Activated naive CD4-positive, alpha-beta T cell treated with Interleukin-2 at 50 U/mL for 16 hours (primary cell): ENCODE data around the gene CCDC171.
"Not testable (repeated sequence)": the region's sequence is repeated elsewhere in the genome, so short reads cannot be mapped to it uniquely, and the experiment has no call there.

Experiments
- DNase-seq: peaks from one replicate; pipeline ENCODE4 v3.0.0-alpha.2; 2020

Gene CCDC171

DNA sequence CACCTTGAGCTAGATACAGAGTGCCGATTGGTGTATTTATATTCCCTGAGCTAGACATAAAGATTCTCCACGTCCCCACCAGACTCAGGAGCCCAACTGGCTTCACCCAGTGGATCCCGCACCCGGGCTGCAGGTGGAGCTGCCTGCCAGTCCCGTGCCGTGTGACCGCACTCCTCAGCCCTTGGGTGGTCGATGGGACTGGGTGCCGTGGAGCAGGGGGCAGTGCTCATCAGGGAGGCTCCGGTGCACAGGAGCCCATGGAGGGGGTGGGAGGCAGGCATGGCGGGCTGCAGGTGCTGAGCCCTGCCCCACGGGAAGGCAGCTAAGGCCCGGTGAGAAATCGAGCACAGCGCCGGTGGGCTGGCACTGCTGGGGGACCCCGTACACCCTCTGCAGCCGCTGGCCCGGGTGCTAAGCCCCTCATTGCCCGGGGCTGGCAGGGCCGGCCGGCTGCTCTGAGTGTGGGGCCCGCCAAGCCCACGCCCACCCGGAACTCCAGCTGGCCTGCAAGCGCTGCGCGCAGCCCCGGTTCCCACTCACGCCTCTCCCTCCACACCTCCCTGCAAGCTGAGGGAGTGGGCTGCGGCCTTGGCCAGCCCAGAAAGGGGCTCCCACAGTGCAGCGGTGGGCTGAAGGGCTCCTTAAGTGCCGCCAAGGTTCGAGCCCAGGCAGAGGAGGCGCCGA is 147.2 kb downstream of the CCDC171 start:
- DNase-seq, result not testable (repeated sequence)

- DNase-seq, result no peak
Observed at GRCh38 chr9:15707000-15707399, 154.2 kb downstream of the CCDC171 start.

- no peak for DNase-seq
Observed at GRCh38 chr9:15711531-15711930, 158.7 kb downstream of the CCDC171 start.

GRCh38 chr9:15711931-15712330 is 159.1 kb downstream of the CCDC171 start:
- no peak for DNase-seq

GRCh38 chr9:15714746-15715145 is 161.9 kb downstream of the CCDC171 start:
- DNase-seq, result no peak

DNA sequence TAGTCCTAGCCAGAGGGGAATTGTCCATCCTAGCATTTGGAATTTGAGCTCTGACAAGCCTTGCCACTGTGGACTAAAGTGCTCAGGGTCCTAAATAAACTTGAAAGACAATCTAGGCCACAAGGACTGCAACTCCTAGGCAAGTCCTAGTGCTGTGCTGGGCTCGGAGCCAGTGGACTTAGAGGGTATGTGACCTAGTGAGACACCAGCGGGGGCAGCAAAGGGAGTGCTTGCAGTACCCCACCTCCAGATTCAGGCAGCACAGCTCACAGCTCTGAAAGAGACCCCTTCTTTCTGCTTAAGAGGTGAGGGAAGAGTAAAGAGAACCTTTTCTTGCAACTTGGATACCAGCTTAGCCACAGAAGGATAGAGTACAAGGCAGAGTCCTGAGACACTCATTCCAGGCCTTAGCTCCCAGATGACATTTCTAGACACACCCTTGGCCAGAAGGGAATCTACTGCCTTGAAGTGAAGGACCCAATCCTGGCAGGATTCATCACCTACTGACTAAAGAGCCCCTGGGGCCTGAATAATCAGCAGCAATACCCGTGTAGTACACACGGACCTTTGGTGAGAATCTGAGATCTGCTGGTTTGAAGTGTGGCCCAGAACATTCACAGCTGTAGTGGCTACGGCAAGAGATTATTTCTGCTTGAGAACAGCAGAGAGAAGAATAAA is 164.6 kb downstream of the CCDC171 start:
- no peak for DNase-seq

DNA sequence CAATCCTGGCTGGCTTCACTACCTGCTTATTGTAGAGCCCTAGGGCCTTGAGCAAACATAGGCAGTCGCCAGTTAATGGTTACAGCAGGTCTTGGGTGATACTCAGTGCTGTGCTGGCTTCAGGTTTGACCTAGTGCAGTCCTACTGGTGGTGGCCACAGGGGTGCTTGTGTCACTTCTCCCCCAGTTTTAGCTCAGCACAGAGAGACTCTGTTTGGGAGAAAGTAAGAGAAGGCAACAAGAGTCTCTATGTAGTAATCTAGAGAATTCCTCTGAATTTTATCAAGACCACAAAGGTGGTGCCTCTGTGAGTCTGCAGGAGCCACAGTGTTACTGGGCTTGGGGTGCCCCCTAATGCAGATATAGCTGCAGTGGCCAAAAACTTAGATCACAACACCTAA is 165.6 kb downstream of the CCDC171 start:
- DNase-seq, result no peak

GRCh38 chr9:15720861-15721260 is 168.0 kb downstream of the CCDC171 start:
- no peak for DNase-seq

DNA sequence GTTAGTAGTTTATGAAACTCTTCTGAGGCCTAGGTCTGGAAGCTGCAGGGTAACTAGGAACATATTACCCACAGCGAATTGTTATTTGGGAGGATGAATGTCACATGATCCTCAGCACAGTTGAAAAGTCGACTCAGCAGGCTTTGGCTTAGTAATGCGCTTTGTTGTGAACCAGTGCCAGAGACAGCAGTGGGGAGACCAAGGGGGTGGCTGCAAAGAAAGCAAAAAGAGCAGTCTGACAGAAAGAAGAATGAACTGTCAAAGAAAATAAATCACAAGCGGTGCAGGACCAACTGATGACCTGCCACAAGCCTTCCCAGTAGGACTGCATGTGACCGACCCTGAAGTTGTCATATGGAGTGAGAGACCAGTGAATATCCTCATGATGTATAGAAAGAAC is 170.0 kb downstream of the CCDC171 start:
- DNase-seq, result no peak

DNA sequence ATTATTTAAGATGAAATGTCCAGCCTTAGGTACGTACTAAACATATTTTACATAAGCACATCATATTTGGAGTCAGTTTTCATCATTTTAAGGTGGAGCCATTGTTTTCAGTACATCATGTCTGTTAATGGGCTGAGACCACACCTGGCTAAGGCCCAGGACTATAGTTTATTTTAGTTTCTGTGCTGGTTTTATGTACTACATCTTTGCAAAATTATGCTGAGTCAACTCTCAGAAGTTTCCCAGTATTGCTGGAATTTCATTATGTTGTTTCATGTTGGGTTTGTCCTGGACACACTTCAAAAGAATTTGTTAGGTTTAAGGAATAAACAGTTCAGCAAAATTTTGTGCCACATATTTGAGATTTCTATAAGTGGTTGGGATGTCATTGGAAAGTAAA is 171.2 kb downstream of the CCDC171 start:
- DNase-seq, result no peak

DNA sequence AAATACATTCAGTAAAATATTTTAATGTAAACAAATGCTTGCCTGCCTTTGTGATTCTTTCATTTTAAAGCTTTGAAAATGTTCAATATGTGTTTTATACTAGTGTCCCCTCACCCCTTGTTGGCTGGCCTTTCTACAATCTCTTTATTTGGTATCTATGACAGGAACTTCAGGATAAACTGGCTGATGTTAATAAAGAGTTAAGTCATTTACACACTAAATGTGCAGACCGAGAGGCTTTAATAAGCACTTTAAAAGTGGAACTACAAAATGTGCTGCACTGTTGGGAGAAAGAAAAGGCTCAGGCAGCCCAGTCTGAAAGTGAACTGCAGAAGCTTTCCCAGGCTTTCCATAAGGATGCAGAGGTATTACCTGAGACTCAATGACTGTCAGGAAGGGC is 171.8 kb downstream of the CCDC171 start:
- DNase-seq, result no peak

GRCh38 chr9:15725953-15726352 is 173.1 kb downstream of the CCDC171 start:
- DNase-seq, result no peak

- no peak for DNase-seq
Observed at GRCh38 chr9:15729507-15729906, 176.7 kb downstream of the CCDC171 start.

DNA sequence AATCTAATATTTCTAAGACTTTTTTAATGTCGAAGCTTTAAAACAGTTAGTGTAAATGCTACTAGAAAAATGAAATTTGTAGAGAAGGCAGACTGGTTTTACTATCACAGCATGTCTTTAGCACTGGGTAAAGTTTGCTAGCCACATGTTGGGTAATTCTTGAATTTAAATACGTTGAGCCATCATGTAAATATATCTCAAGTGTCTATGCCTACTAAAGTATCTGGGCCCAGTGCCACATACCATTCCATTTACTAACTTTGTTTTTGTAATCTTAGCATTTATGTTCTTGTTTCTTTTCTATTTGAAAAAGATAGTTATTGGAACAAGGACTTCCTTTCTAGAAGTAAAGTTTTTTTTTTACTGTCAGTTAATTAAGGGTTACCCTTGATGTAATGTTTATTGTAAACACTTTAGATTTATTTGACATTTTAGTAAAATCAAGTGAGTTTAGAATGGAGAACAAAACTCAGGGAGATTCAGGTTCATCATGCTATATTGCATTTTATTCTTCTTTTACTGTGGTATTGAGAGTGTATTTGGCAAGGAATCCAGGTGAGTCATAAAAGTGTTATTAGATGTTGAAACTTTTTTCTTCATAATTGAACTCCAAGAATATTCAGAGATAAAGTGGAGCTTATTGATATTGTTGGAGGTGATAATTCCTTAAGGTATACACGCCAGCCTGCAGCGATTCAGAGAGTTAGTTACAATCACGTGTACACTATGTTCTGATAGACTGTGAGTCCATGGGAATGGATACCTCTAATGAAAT is 182.4 kb downstream of the CCDC171 start:
- no peak for DNase-seq

DNA sequence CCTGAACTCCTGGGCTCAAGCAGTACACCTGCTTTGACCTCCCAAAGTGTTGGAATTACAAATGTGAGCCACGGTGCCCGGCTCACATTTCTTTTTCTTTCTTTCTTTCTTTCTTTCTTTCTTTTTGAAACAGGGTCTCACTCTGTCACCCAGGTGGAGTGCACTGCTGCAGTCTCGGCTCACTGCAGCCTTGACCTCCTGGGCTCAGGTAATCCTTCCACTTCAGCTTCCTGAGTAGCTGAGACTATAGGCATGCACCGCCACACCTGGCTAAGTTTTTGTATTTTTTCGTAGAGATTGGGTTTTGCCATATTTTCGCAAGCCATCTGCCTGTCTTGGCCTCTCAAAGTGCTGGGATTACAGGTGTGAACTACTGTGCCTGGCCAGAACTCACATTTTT is 183.7 kb downstream of the CCDC171 start:
- DNase-seq, result no peak

GRCh38 chr9:15738011-15738410 is 185.2 kb downstream of the CCDC171 start:
- DNase-seq, result no peak

DNA sequence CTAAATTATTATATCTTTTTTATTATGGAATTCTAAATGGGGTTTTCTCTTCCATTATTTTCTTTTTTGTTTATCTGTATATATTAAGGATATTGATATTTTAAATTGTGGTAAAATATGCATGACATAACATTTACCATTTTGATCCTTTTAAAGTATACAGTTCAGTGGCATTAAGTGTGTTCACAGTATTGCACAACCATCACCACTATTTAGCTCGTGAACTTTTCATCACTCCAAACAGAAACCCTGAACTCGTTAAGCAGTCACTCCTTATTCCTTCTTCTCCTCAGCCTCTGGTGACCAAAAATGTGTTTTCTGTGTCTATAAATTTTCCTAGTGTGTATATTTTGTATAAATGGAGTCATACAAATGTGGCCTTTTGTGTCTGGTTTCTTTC is 188.2 kb downstream of the CCDC171 start:
- DNase-seq, result no peak

DNA sequence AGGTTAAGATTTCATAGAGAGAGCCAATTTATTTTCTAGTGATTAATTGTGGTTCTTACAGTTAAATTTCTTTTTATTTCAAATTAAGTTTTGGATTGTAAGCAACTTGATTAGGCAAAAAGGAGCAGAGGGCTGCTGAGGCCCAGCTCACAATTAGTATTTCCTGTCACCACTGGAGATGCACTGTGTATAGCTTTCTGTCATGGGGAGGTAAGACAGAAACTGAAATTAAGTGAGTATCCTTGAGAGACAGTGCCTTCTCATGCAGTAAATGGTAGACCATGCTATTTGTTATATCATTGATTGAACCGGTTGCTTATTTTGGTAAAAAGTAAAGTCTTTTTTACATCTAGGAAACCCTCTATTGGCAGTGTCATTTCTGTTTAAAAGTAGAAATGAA is 190.7 kb downstream of the CCDC171 start:
- DNase-seq, result no peak

DNA sequence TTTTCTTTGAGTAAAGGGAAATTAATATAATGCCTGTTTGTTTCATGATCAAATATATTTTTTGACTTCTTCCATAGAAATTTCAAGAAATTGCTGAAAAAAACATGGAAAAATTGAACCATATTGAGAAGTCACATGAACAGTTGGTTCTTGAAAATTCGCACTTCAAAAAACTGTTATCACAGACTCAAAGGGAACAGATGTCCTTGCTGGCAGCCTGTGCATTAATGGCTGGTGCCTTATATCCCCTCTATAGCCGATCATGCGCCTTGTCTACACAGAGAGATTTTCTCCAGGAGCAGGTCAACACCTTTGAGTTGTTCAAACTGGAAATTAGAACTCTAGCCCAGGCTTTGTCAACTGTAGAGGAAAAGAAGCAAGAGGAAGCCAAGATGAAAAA is 191.4 kb downstream of the CCDC171 start:
- DNase-seq, result no peak

DNA sequence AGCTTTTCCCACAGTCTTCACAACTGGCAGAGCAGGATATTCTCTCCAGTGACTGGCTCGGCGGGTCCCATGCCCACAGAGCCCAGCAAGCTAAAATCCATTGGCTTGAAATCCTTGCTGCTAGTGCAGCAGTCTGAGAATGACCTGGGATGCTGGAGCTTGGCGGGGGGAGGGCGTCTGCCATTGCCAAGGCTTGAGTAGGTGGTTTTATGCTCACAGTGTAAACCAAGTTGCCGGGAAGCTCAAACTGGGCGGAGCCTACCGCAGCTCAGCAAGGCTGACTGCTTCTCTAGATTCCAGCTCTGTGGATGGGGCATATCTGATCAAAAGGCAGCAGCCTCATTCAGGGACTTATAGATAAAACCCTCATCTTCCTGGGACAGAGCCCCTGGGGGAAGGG is 194.1 kb downstream of the CCDC171 start:
- DNase-seq, result no peak

GRCh38 chr9:15755660-15756059 is 202.8 kb downstream of the CCDC171 start:
- DNase-seq, result no peak

GRCh38 chr9:15761551-15761950 is 208.7 kb downstream of the CCDC171 start:
- no peak for DNase-seq

DNA sequence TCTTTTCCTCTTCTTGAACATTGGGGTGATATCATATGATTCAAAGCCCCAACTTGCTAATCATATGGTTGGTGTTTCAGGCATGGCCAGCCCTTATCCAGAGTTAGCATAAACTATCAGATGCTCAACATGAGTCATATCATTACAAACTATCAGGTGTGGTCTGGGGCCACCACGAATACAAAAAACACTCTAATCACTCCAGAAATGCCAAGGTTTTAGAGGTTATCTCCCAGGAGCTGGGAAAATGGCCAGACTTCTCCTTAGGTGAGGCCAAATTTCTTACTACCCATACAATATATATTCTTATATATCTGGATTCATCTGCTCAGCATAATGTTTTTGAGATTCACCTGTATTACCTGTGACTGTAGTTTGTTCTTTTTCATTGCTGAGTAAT is 210.5 kb downstream of the CCDC171 start:
- DNase-seq, result no peak

GRCh38 chr9:15764131-15764530 is 211.3 kb downstream of the CCDC171 start:
- no peak for DNase-seq
